WERI-Rb-1 (cell line): ENCODE data around the gene ARHGAP24.
A peak's percentile ranks its signal among the peaks of the same experiment; 100 is the strongest.

Experiments used
- DNase-seq: peaks from one replicate; pipeline ENCODE4 v3.0.0-alpha.2; 2020
- H3K27ac ChIP-seq: fragments of 250-450 bp; sonication (Bioruptor Pico); 2 replicates; pipeline ENCODE4 v1.5.1; 2020; ENCODE audit warnings: mild to moderate bottlenecking, moderate library complexity
- H3K27me3 ChIP-seq: fragments of 250-450 bp; sonication (Bioruptor Pico); 2 replicates; pipeline ENCODE4 v1.5.1; 2021; ENCODE audit warnings: mild to moderate bottlenecking, low read depth, moderate library complexity; ENCODE audit not compliant: insufficient read depth, severe bottlenecking
- H3K36me3 ChIP-seq: fragments of 250-450 bp; sonication (Bioruptor Pico); 2 replicates; pipeline ENCODE4 v1.5.1; 2020; ENCODE audit warnings: mild to moderate bottlenecking, moderate library complexity
- H3K4me3 ChIP-seq: 2 replicates; pipeline ENCODE4 v1.5.1; 2011; ENCODE audit warnings: low read depth, mild to moderate bottlenecking, control low read depth, low read length
- H3K9me3 ChIP-seq: fragments of 250-450 bp; sonication (Bioruptor Pico); 2 replicates; pipeline ENCODE4 v1.5.1; 2021; ENCODE audit warnings: mild to moderate bottlenecking, moderate library complexity; ENCODE audit not compliant: severe bottlenecking
- TF ChIP-seq, protein P1 (sequence below): IDR thresholded peaks from 2 replicates; pipeline ENCODE4 v1.5.1; 2011; ENCODE audit warnings: low read depth, mild to moderate bottlenecking, control low read depth, inconsistent platforms, low read length

ARHGAP24 gene

DNA sequence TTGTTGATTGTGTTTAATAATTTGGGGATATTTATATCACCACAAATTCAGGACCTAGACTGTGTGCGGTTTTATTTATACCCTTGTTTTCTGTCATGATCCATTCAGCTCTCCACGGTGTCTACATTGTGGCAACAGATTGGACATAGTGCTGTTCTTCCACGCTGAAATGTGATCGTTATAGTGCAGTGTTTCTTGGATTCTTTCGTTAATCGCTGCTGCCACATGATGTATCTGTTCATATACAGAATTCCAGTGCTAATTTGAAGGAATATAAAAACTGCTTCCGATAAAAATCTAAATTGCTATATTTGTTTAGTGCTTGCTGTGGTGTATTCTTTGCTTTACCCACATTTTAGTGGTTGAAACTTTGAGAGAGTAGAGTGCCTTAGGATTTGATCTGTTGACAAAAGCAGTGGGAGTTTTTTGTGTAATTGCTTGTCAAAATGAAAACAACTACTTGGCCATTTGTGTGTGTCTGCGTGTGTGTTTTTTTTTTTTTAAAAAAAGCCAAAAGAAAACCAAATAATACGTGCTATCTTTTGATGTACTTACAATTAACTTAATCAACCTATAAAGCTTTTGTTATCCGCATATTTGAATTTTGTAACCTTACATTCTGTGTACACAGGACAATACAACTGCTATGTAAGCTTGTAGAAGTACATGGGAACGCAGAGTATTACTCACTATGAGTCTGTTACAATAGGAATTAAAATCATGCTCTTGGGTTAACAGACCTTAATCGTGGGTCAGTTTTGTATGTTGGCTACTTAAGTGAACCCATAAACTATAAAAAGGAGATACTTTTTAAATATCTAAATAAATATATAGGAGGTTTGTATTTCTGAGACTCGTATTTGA is 353.3 kb downstream of the ARHGAP24 start:
- peak overlapping the region; percentile 61 for H3K27ac ChIP-seq
- DNase-seq: no peak
- H3K4me3 ChIP-seq: peak overlapping the region; percentile 50
- TF ChIP-seq, protein P1, sequence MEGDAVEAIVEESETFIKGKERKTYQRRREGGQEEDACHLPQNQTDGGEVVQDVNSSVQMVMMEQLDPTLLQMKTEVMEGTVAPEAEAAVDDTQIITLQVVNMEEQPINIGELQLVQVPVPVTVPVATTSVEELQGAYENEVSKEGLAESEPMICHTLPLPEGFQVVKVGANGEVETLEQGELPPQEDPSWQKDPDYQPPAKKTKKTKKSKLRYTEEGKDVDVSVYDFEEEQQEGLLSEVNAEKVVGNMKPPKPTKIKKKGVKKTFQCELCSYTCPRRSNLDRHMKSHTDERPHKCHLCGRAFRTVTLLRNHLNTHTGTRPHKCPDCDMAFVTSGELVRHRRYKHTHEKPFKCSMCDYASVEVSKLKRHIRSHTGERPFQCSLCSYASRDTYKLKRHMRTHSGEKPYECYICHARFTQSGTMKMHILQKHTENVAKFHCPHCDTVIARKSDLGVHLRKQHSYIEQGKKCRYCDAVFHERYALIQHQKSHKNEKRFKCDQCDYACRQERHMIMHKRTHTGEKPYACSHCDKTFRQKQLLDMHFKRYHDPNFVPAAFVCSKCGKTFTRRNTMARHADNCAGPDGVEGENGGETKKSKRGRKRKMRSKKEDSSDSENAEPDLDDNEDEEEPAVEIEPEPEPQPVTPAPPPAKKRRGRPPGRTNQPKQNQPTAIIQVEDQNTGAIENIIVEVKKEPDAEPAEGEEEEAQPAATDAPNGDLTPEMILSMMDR: no peak
- H3K36me3 ChIP-seq: no peaks in the 10 kb centered on the region
- no peaks in the 10 kb centered on the region for H3K9me3 ChIP-seq
- no peaks in the 10 kb centered on the region for H3K27me3 ChIP-seq

DNA sequence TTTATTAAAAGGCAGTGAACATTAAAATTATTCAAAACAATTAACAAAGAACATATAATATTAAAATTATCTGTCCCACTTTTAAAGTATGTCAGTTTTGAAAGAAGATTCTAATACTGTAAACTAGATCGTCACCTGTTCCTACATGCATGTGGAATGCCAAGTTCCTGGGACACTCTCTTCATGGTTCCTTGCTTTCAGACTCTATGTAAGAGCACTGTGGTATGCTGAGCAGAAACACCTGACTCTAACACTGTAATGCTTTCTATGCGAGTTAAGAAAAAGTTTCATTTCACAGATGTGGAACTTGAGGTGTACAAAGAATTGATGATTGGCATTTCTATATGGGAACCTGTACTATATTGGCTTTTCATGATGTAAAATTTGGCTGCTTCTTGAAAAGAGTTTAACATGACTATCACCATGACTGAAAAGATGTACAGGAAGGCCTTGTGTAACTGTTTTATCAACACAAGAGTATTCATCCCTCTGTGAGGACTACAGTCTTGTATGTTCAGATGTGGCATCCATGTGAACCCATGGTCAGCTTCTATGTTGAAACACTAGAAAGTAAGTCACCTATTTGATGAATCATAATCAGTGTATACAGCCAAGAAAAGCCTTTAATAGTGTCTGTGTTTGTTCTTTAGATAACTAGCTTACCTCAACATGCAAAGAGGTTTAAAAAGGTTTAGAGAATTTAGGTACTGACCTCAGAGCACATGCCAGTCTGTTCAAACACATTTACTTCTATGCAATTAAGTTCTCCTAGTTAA is 354.5 kb downstream of the ARHGAP24 start:
- Histone ChIP-seq H3K27me3 (no peaks in the 10 kb centered on the region), H3K27ac (no peak overlapping the region; the same call in 1 of the 2 replicates), H3K36me3 (no peaks in the 10 kb centered on the region), H3K9me3 (no peaks in the 10 kb centered on the region), H3K4me3 (no peak overlapping the region)
- TF ChIP-seq, protein P1: no peak
- DNase-seq: no peak

DNA sequence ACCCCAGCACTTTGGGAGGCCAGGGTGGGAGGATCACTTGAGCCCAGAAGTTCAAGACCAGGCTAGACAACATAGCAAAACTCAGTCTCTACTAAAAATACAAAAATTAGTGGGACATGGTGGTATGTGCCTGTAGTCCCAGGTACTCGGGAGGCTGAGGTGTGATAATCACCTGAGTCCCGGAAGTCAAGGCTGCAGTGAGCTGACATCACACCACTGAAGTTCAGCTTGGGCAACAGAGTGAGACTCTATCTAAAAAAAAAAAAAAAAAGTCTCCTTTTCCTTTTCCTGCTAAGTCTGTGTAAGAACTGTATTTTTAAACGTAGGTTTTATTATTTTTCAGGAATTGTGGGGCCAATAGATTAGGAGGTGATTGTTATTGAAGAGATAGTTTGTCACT is 356.7 kb downstream of the ARHGAP24 start:
- Histone ChIP-seq H3K27ac (no peak overlapping the region), H3K36me3 (no peaks in the 10 kb centered on the region), H3K27me3 (no peaks in the 10 kb centered on the region), H3K4me3 (no peak overlapping the region), H3K9me3 (no peaks in the 10 kb centered on the region)
- no peak for DNase-seq
- TF ChIP-seq, protein P1: no peak

DNA sequence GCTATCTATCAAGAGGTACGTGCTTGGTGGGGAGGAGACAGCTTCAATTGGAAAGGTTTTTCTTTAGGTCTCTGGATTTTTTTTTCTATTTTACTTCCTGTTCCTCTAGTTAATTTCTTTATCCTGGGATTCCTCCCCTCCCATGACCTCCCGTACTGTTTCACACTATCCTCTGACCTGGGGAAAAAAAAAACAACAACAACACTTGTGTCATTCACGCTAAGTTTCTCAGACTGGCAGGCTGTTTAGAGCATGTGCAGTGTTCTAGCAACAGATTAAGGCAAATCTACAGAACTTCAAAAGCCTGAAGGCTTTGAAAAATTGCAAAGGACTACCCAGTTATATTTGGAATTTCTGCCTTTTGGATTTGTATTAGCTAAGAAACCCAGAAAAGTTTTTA is 358.4 kb downstream of the ARHGAP24 start:
- no peak overlapping the region for H3K27ac ChIP-seq
- no peak overlapping the region for H3K4me3 ChIP-seq
- TF ChIP-seq, protein P1: no peak
- no peaks in the 10 kb centered on the region for H3K9me3 ChIP-seq
- no peak for DNase-seq
- H3K36me3 ChIP-seq: no peaks in the 10 kb centered on the region
- H3K27me3 ChIP-seq: no peaks in the 10 kb centered on the region

DNA sequence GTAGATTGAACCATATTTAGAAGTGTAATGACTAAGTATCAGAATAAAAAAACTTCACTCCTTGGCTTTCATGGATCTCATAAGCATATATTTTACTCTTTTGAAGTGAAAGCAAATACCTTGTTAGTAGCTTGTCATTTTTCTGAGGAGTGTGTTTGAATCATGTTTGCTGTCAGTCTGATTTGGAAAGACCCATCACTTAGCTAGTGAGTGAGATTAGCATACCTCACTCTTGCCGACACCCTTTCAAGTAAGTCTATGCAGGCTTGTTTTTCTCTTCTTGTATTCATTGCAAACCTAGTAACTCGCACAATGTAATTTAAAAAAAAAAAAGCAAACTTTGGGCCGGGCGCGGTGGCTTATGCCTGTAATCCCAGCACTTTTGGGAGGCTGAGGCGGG is 360.0 kb downstream of the ARHGAP24 start:
- Histone ChIP-seq H3K9me3 (no peaks in the 10 kb centered on the region), H3K27ac (no peak overlapping the region), H3K36me3 (no peaks in the 10 kb centered on the region), H3K4me3 (no peak overlapping the region), H3K27me3 (no peaks in the 10 kb centered on the region)
- TF ChIP-seq, protein P1: no peak
- DNase-seq: no peak
